CD14-positive monocyte (primary cell): ENCODE data around the gene HINFP. TPM values are rescaled to one million over a fixed set of nuclear protein-coding genes. Genes with fewer than 3 reads are reported as not detected.

ENCODE experiments used
- DNase-seq, 3 donors: peaks; one replicate each; pipeline ENCODE4 v3.0.0-alpha.2; 2011 to 2022
- H2AFZ ChIP-seq: 2 replicates; pipeline ENCODE4 v1.6.0; 2012; ENCODE audit warnings: mild to moderate bottlenecking, low read depth, low read length, inconsistent platforms; ENCODE audit not compliant: insufficient read depth, poor library complexity, severe bottlenecking
- H3K27ac ChIP-seq, 2 donors: 1 replicate in 1 of 2; 2 replicates in 1 of 2; pipeline ENCODE4 v1.5.1; 2012 to 2013; ENCODE audit warnings: low read length in 2 of 2, control low read depth in 1 of 2, inconsistent platforms in 1 of 2, low read depth in 1 of 2, mild to moderate bottlenecking in 1 of 2
- H3K27me3 ChIP-seq, 2 donors: one replicate each; pipeline versions ENCODE4 v1.6.0 to v1.6.1; 2011 to 2013; ENCODE audit warnings: low read length in 2 of 2; ENCODE audit not compliant: control insufficient read depth in 2 of 2, insufficient read depth in 2 of 2
- H3K36me3 ChIP-seq, 2 donors: replicated peaks in 1 of 2; 1 replicate in 1 of 2; 2 replicates in 1 of 2; pipeline versions ENCODE4 v1.5.1 to v1.6.1; 2012 to 2013; ENCODE audit warnings: low read length in 2 of 2, control low read depth in 1 of 2, inconsistent platforms in 1 of 2, mild to moderate bottlenecking in 1 of 2; ENCODE audit not compliant: insufficient read depth in 2 of 2, control insufficient read depth in 1 of 2
- H3K4me1 ChIP-seq, 2 donors: 1 replicate in 1 of 2; 2 replicates in 1 of 2; pipeline versions ENCODE4 v1.5.1 to v1.6.1; 2012 to 2013; ENCODE audit warnings: low read length in 2 of 2, control low read depth in 1 of 2, inconsistent platforms in 1 of 2, mild to moderate bottlenecking in 1 of 2, moderate library complexity in 1 of 2; ENCODE audit not compliant: insufficient read depth in 2 of 2, control insufficient read depth in 1 of 2
- H3K4me2 ChIP-seq: replicated peaks from 2 replicates; pipeline ENCODE3; 2012; ENCODE audit warnings: low read length, moderate library complexity, mild to moderate bottlenecking; ENCODE audit not compliant: poor library complexity, severe bottlenecking; ENCODE audit errors: extremely low read depth
- H3K4me3 ChIP-seq, 3 experiments: fragments of 200-600 bp in 1 of 3; sonication (generic) in 1 of 3; replicated peaks in 1 of 3; 1 replicate in 2 of 3; 2 replicates in 1 of 3; pipeline ENCODE4 v1.5.1; 2011 to 2013; ENCODE audit warnings: low read length in 3 of 3, mild to moderate bottlenecking in 3 of 3, control low read depth in 2 of 3, low read depth in 2 of 3, inconsistent platforms in 1 of 3, moderate library complexity in 1 of 3
- H3K79me2 ChIP-seq: 2 replicates; pipeline ENCODE4 v1.6.0; 2012; ENCODE audit warnings: mild to moderate bottlenecking, control low read depth, inconsistent platforms, low read length, moderate library complexity; ENCODE audit not compliant: insufficient read depth
- H3K9ac ChIP-seq: 2 replicates; pipeline ENCODE4 v1.6.0; 2017; ENCODE audit warnings: low read length, mild to moderate bottlenecking; ENCODE audit not compliant: insufficient read depth, poor library complexity, severe bottlenecking
- H3K9me3 ChIP-seq, 2 donors: replicated peaks in 1 of 2; 1 replicate in 1 of 2; 2 replicates in 1 of 2; pipeline versions ENCODE4 v1.5.1 to v1.6.1; 2012 to 2013; ENCODE audit warnings: low read length in 2 of 2, control low read depth in 1 of 2; ENCODE audit not compliant: control insufficient read depth in 1 of 2, insufficient read depth in 1 of 2
- H4K20me1 ChIP-seq: 2 replicates; pipeline ENCODE4 v1.6.0; 2012; ENCODE audit warnings: mild to moderate bottlenecking, low read length, control low read depth, moderate library complexity; ENCODE audit not compliant: insufficient read depth
- H3K27ac Mint-ChIP-seq, 7 donors: one replicate each; pipeline ENCODE4 v1.8.0; 2020; ENCODE audit warnings: mild to moderate bottlenecking in 7 of 7, mixed read lengths in 7 of 7, moderate library complexity in 6 of 7, inconsistent platforms in 2 of 7
- H3K27me3 Mint-ChIP-seq, 3 donors: one replicate each; pipeline ENCODE4 v1.8.0; 2021 to 2022; ENCODE audit warnings: low read depth in 3 of 3, mild to moderate bottlenecking in 3 of 3, mixed read lengths in 3 of 3, moderate library complexity in 3 of 3, inconsistent platforms in 1 of 3
- H3K36me3 Mint-ChIP-seq, 2 donors: one replicate each; pipeline ENCODE4 v1.8.0; 2020; ENCODE audit warnings: mixed read lengths in 2 of 2, inconsistent platforms in 1 of 2, mild to moderate bottlenecking in 1 of 2
- H3K4me1 Mint-ChIP-seq: one replicate; pipeline ENCODE4 v1.8.0; 2020; ENCODE audit warnings: mild to moderate bottlenecking, mixed read lengths
- H3K4me3 Mint-ChIP-seq, 2 donors: one replicate each; pipeline ENCODE4 v1.8.0; 2020; ENCODE audit warnings: mild to moderate bottlenecking in 2 of 2, mixed read lengths in 2 of 2, moderate library complexity in 1 of 2
- H3K9me3 Mint-ChIP-seq, 7 donors: one replicate each; pipeline ENCODE4 v1.8.0; 2020 to 2022; ENCODE audit warnings: mixed read lengths in 7 of 7, mild to moderate bottlenecking in 6 of 7, moderate library complexity in 6 of 7, inconsistent platforms in 2 of 7
- WGBS: methylation state at CpG from one replicate; pipeline ENCODE4 v1.1.5; 2013; ENCODE audit warnings: missing lambda C conversion rate; ENCODE audit not compliant: insufficient coverage; 5-methylcytosine and 5-hydroxymethylcytosine counted together
- intact Hi-C, 2 donors: fragments of 100-400 bp; cut with micrococcal nuclease; formaldehyde crosslinking; loops; one replicate each; pipeline versions ENCODE4 v1.15.0 to v1.15.1; 2023
- polyA plus RNA-seq, 3 donors: library from polyadenylated mRNA; depleted of rRNA in 1 of 3; unstranded in 2 of 3; stranded (reverse) in 1 of 3; fragments of 300-500 nt in 2 of 3; fragments of >200 nt in 1 of 3; fragmentation: Illumina TruSeq in 2 of 3; gene quantifications; 1 replicate in 2 of 3; 2 replicates in 1 of 3; pipeline ENCODE4 v1.2.3, GENCODE V29; 2012 to 2021
- TF ChIP-seq, protein P1 (sequence below): fragments of 200-600 bp; IDR thresholded peaks from one replicate; pipeline ENCODE4 v1.8.0; 2022; ENCODE audit warnings: antibody characterized with exemption, mild to moderate bottlenecking

The HINFP gene
- polyA plus RNA-seq, 3 donors, result 8.0 to 43.0 (median 8.6) TPM

DNA sequence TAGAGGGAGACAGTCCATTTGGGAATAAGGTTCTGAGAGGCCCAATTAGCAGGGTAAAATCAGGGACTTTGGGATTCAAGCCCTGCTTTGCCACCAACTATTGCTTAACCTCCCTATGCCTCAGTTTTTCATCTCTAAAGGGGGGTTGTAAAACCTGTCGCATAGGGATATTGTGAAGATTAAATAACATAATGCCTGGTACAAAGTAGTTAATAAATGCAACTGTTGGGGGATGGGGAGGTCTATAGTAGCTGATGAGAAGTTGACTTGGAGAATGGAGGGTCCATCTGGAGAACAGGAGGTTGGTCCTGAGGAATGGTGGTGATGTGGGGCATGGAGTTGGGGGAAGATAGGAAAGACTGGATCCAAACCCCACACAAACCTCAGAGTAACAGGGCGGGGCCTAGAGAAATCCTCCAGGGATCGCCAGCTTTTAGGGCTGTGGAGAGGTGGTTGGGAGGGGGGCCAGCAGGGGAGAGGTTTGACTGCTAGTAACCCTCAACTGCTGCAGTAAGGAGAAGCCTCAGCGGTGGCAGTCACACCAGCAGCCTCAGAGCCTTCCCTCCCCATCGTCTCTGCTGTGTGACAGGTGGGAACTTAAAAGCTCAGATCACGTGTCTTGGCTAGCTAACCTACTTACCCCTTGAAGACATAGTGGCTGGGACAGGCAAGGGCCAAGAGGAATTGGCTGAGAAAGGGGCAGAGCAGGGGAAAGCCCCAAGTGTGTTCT, 26.4 kb downstream of the HINFP start:
- H3K4me2 ChIP-seq, result no peak overlapping the region
- no peak overlapping the region for H2AFZ ChIP-seq
- no peaks in the 10 kb centered on the region for H3K79me2 ChIP-seq
- H3K27ac Mint-ChIP-seq, result peak overlapping the region in 1 of 7 donors; percentile 63
- H4K20me1 ChIP-seq, result no peaks in the 10 kb centered on the region
- peaks cover 35% of the 10 kb centered on the region for H3K4me1 Mint-ChIP-seq
- peaks cover 0 to 23% (median 3%) of the 10 kb centered on the region in 7 donors for H3K9me3 Mint-ChIP-seq
- no peak overlapping the region for H3K4me3 ChIP-seq
- H3K36me3 Mint-ChIP-seq, result peaks cover 0 to 5% of the 10 kb centered on the region in 2 donors
- intact Hi-C loops, result loop anchor here (10.0 kb wide), 1 partner anchor 47 kb away; no protein-coding TSS in a partner anchor
- H3K27me3 Mint-ChIP-seq, result peaks cover 51 to 77% (median 59%) of the 10 kb centered on the region in 3 donors
- no peaks in the 10 kb centered on the region for H3K36me3 ChIP-seq
- no peak for DNase-seq
- peaks cover 0 to 11% of the 10 kb centered on the region in 2 donors for H3K9me3 ChIP-seq
- peaks cover 40 to 56% of the 10 kb centered on the region in 2 donors for H3K27me3 ChIP-seq
- peaks cover 18 to 22% of the 10 kb centered on the region in 2 donors for H3K4me1 ChIP-seq
- peak overlapping the region in 1 of 2 donors; percentile 91 for H3K4me3 Mint-ChIP-seq
- WGBS, result no CpG with 5 or more reads among the region's 6 CpGs
- TF ChIP-seq, protein P1, sequence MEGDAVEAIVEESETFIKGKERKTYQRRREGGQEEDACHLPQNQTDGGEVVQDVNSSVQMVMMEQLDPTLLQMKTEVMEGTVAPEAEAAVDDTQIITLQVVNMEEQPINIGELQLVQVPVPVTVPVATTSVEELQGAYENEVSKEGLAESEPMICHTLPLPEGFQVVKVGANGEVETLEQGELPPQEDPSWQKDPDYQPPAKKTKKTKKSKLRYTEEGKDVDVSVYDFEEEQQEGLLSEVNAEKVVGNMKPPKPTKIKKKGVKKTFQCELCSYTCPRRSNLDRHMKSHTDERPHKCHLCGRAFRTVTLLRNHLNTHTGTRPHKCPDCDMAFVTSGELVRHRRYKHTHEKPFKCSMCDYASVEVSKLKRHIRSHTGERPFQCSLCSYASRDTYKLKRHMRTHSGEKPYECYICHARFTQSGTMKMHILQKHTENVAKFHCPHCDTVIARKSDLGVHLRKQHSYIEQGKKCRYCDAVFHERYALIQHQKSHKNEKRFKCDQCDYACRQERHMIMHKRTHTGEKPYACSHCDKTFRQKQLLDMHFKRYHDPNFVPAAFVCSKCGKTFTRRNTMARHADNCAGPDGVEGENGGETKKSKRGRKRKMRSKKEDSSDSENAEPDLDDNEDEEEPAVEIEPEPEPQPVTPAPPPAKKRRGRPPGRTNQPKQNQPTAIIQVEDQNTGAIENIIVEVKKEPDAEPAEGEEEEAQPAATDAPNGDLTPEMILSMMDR, result no peak
- no peak overlapping the region for H3K27ac ChIP-seq
- H3K9ac ChIP-seq, result no peak overlapping the region

DNA sequence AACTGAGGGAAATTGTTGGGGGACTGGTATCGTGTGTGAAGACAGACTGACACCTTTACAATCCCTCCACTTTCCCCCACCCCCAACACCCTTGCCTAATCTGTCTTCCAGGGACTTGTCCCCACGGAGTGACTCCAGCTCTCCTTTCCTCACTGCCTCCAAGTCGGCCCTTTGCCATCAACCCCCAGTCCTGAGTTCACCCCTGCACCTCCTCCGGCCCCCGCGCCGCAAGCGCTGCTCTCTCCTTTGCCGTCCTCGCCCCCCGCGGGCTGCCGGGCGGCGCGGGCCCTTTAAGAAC, 27.3 kb downstream of the HINFP start:
- peak overlapping the region; percentile 76 to 91 for H3K4me3 Mint-ChIP-seq

More for the DNA sequence above, 27.3 kb downstream of the HINFP start:
- Histone ChIP-seq H3K9me3 (peaks cover 0 to 11% of the 10 kb centered on the region in 2 donors), H2AFZ (peak overlapping the region; percentile 87), H3K79me2 (no peaks in the 10 kb centered on the region), H4K20me1 (no peaks in the 10 kb centered on the region), H3K4me1 (peaks cover 15 to 18% of the 10 kb centered on the region in 2 donors), H3K4me2 (peak overlapping the region; percentile 78), H3K4me3 (peak overlapping the region; percentile 4 to 75 (median 22)), H3K27me3 (peaks cover 40 to 56% of the 10 kb centered on the region in 2 donors), H3K27ac (no peak overlapping the region), H3K9ac (peak overlapping the region; percentile 54), H3K36me3 (no peaks in the 10 kb centered on the region)
- Mint-ChIP-seq H3K27ac (peak overlapping the region in 2 of 7 donors; percentile 30 to 35), H3K4me1 (peaks cover 29% of the 10 kb centered on the region), H3K36me3 (peaks cover 0 to 5% of the 10 kb centered on the region in 2 donors), H3K27me3 (peaks cover 56 to 78% (median 59%) of the 10 kb centered on the region in 3 donors), H3K9me3 (peaks cover 0 to 17% (median 0%) of the 10 kb centered on the region in 7 donors)
- intact Hi-C loops, result loop anchor here (10.0 kb wide), 1 partner anchor 46 kb away; no protein-coding TSS in a partner anchor
- DNase-seq, result no peak
- 2% methylated on average over 15 of the region's 16 CpGs for WGBS
- TF ChIP-seq, protein P1, result no peak
